Measurements from ENCODE around the gene CCN5. TPM values are rescaled to one million over a fixed set of nuclear protein-coding genes. Genes with fewer than 3 reads are reported as not detected.

CCN5 gene
- total RNA-seq, 2 donors from 2014 or later: not detected

- DNase-seq (ENCODE audit: low spot score) (no peak), ATAC-seq (peak in 1 of 2 donors; percentile 26)
- peaks cover 0 to 9% of the 10 kb centered on the region in 2 donors for H3K27me3 Mint-ChIP-seq
- no peak overlapping the region for H3K27ac Mint-ChIP-seq
- H3K9me3 Mint-ChIP-seq: no peaks in the 10 kb centered on the region
- no peak overlapping the region for H3K4me3 Mint-ChIP-seq
- H3K36me3 Mint-ChIP-seq: no peaks in the 10 kb centered on the region
- peaks cover 5 to 8% of the 10 kb centered on the region in 2 donors for H3K4me1 Mint-ChIP-seq (ENCODE audit: low read depth in 2 of 2)
Observed at GRCh38 chr20:44727039-44727438, 11.9 kb downstream of the CCN5 start.

- Mint-ChIP-seq H3K27me3 (peaks cover 0 to 8% of the 10 kb centered on the region in 2 donors), H3K36me3 (no peaks in the 10 kb centered on the region), H3K9me3 (no peaks in the 10 kb centered on the region), H3K4me1 (ENCODE audit: low read depth in 2 of 2) (peaks cover 4 to 7% of the 10 kb centered on the region in 2 donors), H3K27ac (no peak overlapping the region), H3K4me3 (no peak overlapping the region)
- DNase-seq (ENCODE audit: low spot score): no peak
- ATAC-seq: no peak
Observed at GRCh38 chr20:44727651-44728050, 12.5 kb downstream of the CCN5 start.

- Mint-ChIP-seq H3K4me1 (ENCODE audit: low read depth in 2 of 2) (peaks cover 0 to 5% of the 10 kb centered on the region in 2 donors), H3K36me3 (no peaks in the 10 kb centered on the region), H3K27me3 (peaks cover 0 to 4% of the 10 kb centered on the region in 2 donors), H3K4me3 (no peak overlapping the region), H3K9me3 (no peaks in the 10 kb centered on the region), H3K27ac (no peak overlapping the region)
- ATAC-seq (no peak), DNase-seq (ENCODE audit: low spot score) (no peak)
Observed at GRCh38 chr20:44728801-44729443, 13.8 kb downstream of the CCN5 start.

GRCh38 chr20:44730441-44730840 is 15.3 kb downstream of the CCN5 start:
- Mint-ChIP-seq H3K9me3 (no peaks in the 10 kb centered on the region), H3K36me3 (no peaks in the 10 kb centered on the region), H3K4me3 (no peak overlapping the region), H3K27me3 (peaks cover 0 to 6% of the 10 kb centered on the region in 2 donors), H3K27ac (no peak overlapping the region), H3K4me1 (ENCODE audit: low read depth in 2 of 2) (peaks cover 0 to 5% of the 10 kb centered on the region in 2 donors)
- ATAC-seq (no peak), DNase-seq (ENCODE audit: low spot score) (no peak)

GRCh38 chr20:44731657-44732056 is 16.5 kb downstream of the CCN5 start:
- DNase-seq (ENCODE audit: low spot score) (no peak), ATAC-seq (no peak)
- H3K27ac Mint-ChIP-seq: peak overlapping the region in 1 of 2 donors; percentile 48
- H3K4me1 Mint-ChIP-seq (ENCODE audit: low read depth in 2 of 2): peaks cover 8 to 13% of the 10 kb centered on the region in 2 donors
- H3K9me3 Mint-ChIP-seq: peaks cover 4% of the 10 kb centered on the region
- H3K36me3 Mint-ChIP-seq: no peaks in the 10 kb centered on the region
- no peak overlapping the region for H3K4me3 Mint-ChIP-seq
- H3K27me3 Mint-ChIP-seq: peaks cover 0 to 6% of the 10 kb centered on the region in 2 donors

- H3K4me1 Mint-ChIP-seq (ENCODE audit: low read depth in 2 of 2): peaks cover 10 to 16% of the 10 kb centered on the region in 2 donors
- no peak for ATAC-seq
- no peak for DNase-seq (ENCODE audit: low spot score)
- H3K4me3 Mint-ChIP-seq: no peak overlapping the region
- H3K36me3 Mint-ChIP-seq: no peaks in the 10 kb centered on the region
- peaks cover 0 to 6% of the 10 kb centered on the region in 2 donors for H3K27me3 Mint-ChIP-seq
- peaks cover 4% of the 10 kb centered on the region for H3K9me3 Mint-ChIP-seq
- H3K27ac Mint-ChIP-seq: peak overlapping the region in 1 of 2 donors; percentile 48
Observed at GRCh38 chr20:44732327-44732726, 17.2 kb downstream of the CCN5 start.

- H3K27ac Mint-ChIP-seq: no peak overlapping the region
- peaks cover 10 to 16% of the 10 kb centered on the region in 2 donors for H3K4me1 Mint-ChIP-seq (ENCODE audit: low read depth in 2 of 2)
- H3K36me3 Mint-ChIP-seq: no peaks in the 10 kb centered on the region
- H3K4me3 Mint-ChIP-seq: no peak overlapping the region
- peaks cover 4% of the 10 kb centered on the region for H3K9me3 Mint-ChIP-seq
- DNase-seq (ENCODE audit: low spot score) (peak; percentile 28), ATAC-seq (peak; percentile 56 to 71)
- peaks cover 0 to 6% of the 10 kb centered on the region in 2 donors for H3K27me3 Mint-ChIP-seq
Observed at GRCh38 chr20:44733341-44734069, 18.3 kb downstream of the CCN5 start.

GRCh38 chr20:44734938-44735337 is 19.8 kb downstream of the CCN5 start:
- Mint-ChIP-seq H3K9me3 (peaks cover 4% of the 10 kb centered on the region), H3K4me1 (ENCODE audit: low read depth in 2 of 2) (peaks cover 10 to 18% of the 10 kb centered on the region in 2 donors), H3K36me3 (no peaks in the 10 kb centered on the region), H3K4me3 (no peak overlapping the region), H3K27ac (no peak overlapping the region), H3K27me3 (peaks cover 0 to 2% of the 10 kb centered on the region in 2 donors)
- ATAC-seq (no peak), DNase-seq (ENCODE audit: low spot score) (no peak)

GRCh38 chr20:44735816-44736169 is 20.6 kb downstream of the CCN5 start:
- ATAC-seq (no peak), DNase-seq (ENCODE audit: low spot score) (no peak)
- Mint-ChIP-seq H3K9me3 (peaks cover 4% of the 10 kb centered on the region), H3K27me3 (peaks cover 0 to 2% of the 10 kb centered on the region in 2 donors), H3K4me1 (ENCODE audit: low read depth in 2 of 2) (peaks cover 10 to 18% of the 10 kb centered on the region in 2 donors), H3K36me3 (no peaks in the 10 kb centered on the region), H3K4me3 (peak overlapping the region; percentile 49), H3K27ac (peak overlapping the region; percentile 10 to 80)

GRCh38 chr20:44736170-44737021 is 21.2 kb downstream of the CCN5 start:
- peaks cover 0 to 2% of the 10 kb centered on the region in 2 donors for H3K27me3 Mint-ChIP-seq
- peak overlapping the region; percentile 49 for H3K4me3 Mint-ChIP-seq
- H3K27ac Mint-ChIP-seq: peak overlapping the region; percentile 10 to 80
- peak; percentile 73 to 83 for ATAC-seq
- peaks cover 4% of the 10 kb centered on the region for H3K9me3 Mint-ChIP-seq
- no peaks in the 10 kb centered on the region for H3K36me3 Mint-ChIP-seq
- peaks cover 10 to 18% of the 10 kb centered on the region in 2 donors for H3K4me1 Mint-ChIP-seq (ENCODE audit: low read depth in 2 of 2)
- DNase-seq (ENCODE audit: low spot score): peak; percentile 57

GRCh38 chr20:44737116-44737515 is 21.9 kb downstream of the CCN5 start:
- H3K4me1 Mint-ChIP-seq (ENCODE audit: low read depth in 2 of 2): peaks cover 10 to 18% of the 10 kb centered on the region in 2 donors
- no peak for DNase-seq (ENCODE audit: low spot score)
- H3K27ac Mint-ChIP-seq: no peak overlapping the region
- peaks cover 0 to 2% of the 10 kb centered on the region in 2 donors for H3K27me3 Mint-ChIP-seq
- ATAC-seq: no peak
- H3K36me3 Mint-ChIP-seq: no peaks in the 10 kb centered on the region
- H3K4me3 Mint-ChIP-seq: no peak overlapping the region
- peaks cover 4% of the 10 kb centered on the region for H3K9me3 Mint-ChIP-seq

GRCh38 chr20:44738813-44739477 is 23.8 kb downstream of the CCN5 start:
- Mint-ChIP-seq H3K27me3 (peaks cover 7 to 13% of the 10 kb centered on the region in 2 donors), H3K4me3 (no peak overlapping the region), H3K27ac (no peak overlapping the region), H3K9me3 (peaks cover 4% of the 10 kb centered on the region), H3K36me3 (no peaks in the 10 kb centered on the region), H3K4me1 (ENCODE audit: low read depth in 2 of 2) (peaks cover 10 to 13% of the 10 kb centered on the region in 2 donors)
- ATAC-seq: peak in 1 of 2 donors; percentile 74
- DNase-seq (ENCODE audit: low spot score): peak; percentile 35

GRCh38 chr20:44739942-44740341 is 24.8 kb downstream of the CCN5 start:
- ATAC-seq (no peak), DNase-seq (ENCODE audit: low spot score) (peak; percentile 23)
- H3K9me3 Mint-ChIP-seq: peaks cover 4% of the 10 kb centered on the region
- peaks cover 17 to 19% of the 10 kb centered on the region in 2 donors for H3K27me3 Mint-ChIP-seq
- peaks cover 11 to 14% of the 10 kb centered on the region in 2 donors for H3K4me1 Mint-ChIP-seq (ENCODE audit: low read depth in 2 of 2)
- no peaks in the 10 kb centered on the region for H3K36me3 Mint-ChIP-seq
- H3K27ac Mint-ChIP-seq: no peak overlapping the region
- no peak overlapping the region for H3K4me3 Mint-ChIP-seq
